Stimulated activated CD8-positive, alpha-beta memory T cell treated with anti-CD3 and anti-CD28 coated beads, Interleukin-4, amount 100 ng/mL, for 48 hours (primary cell): ENCODE data around the gene EID1.
"Not testable (repeated sequence)": the region's sequence is repeated elsewhere in the genome, so short reads cannot be mapped to it uniquely, and the experiment has no call there.

ENCODE experiments used
- DNase-seq: peaks from one replicate; pipeline ENCODE4 v3.0.0-alpha.2; 2020

Gene EID1

DNA sequence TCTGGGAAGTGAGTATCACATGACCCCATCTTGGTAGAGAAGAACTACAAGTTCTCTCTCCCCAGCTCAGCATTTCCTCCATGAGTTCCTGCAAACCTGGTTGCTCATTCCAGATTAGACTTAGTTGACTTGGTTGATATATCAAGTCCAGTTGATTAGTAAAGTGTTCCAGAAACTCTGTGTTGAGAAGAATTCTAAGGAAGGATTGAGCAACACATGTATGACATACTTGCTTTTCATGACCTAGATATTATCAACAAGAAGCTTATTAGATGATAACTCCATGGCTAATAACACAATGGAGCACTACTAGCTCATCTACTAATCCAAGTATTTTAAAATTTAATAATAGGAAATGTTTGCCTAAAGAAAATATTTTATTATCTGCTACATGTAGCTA lies 6.4 kb upstream of the EID1 start:
- DNase-seq: no peak

DNA sequence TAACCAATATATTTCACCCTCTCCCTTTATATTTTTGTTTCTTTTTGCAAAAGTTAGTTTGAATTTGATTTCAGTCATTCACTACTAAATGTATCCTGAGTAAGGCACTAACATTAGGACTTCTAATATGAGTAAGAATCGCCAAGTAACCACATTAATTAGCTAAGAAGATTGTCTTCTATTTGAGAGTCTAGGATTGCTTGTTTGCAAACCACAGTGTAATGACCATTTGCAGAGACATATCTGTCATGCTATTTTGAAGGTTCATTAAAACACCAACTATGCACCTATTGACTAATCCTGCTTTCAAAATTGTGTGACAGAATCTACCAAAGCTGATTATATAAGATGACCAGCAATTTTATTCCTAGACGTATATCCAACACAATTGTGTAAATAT lies 5.3 kb upstream of the EID1 start:
- DNase-seq: no peak

DNA sequence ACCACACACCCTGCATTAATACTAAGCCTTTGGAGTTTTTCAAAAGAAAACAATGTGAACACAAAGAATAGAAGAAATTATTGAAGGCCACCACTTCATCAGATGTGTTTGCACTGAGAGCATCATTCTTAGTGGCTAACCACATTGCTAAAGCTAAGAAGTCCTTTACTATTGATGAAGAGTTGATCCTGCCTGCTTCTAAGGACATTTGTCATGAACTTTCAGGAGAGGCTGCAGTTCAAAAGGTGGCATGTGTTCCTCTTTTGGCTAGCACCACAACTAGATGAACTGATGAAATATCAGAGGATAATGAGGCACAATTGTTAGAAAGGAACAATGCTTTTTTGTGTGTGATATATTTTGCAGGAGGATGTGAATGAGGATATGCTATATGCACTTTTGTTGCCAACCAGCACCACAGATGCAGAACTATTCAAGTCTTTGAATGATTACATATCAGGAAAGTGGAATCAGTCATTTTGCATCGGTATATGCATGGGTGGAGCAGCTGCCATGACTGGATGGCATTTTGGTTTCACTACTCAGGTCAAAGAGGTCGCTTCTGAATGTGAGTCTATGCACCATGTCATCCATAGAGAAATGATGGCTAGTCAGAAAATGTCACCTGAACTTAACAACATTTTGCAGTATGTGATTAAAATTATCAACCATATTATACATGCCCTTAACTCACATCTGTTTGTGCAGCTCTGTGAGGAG lies 2.5 kb upstream of the EID1 start:
- DNase-seq: no peak

GRCh38 chr15:48876057-48876456 lies 1.9 kb upstream of the EID1 start:
- no peak for DNase-seq

DNA sequence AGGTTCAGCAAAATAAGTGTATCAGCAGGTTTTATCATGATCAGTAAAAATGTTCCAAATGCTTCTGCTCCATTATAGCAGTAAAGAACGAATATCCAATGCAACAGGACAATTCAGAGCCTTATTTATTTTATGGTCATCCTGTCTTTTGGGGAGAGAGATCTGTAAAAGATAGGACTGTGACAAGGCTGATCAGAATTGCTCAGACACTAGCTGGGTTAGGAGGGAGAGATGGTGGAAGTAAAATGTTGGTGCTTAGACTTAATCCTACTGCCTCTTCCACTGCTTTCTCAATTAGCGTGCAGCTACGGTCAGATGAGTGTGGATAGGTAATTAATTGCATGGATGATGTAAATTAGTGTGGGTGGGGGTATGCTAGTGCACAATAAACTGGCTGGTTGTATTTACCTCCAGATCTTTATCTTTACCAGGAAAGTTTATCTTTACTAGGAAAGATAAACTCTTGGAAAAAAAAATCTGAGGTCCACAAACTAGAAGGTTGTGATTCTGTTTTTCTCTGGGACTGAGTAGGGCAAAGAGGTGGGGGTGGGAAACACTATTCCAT lies 2.2 kb downstream of the EID1 start:
- DNase-seq: no peak

GRCh38 chr15:48883699-48884098 lies 5.8 kb downstream of the EID1 start:
- no peak for DNase-seq

GRCh38 chr15:48887144-48887543 lies 9.2 kb downstream of the EID1 start:
- no peak for DNase-seq

DNA sequence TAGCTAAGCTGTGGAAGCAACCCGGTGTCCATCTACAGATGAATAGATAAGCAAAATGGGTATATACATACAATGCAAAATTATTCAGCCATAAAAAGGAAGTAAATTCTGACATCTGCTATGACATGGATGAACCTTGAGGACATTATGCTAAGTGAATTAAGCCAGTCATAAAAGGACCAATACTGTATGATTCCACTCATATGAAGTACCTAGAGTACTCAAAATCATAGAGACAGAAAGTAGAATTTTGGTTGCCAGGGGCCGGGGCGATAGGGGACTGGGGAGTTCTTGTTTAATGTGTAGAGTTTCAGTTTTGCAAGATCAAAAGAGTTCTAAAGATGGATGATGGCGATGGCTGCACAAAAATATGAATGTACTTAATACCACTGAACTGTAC lies 10.3 kb downstream of the EID1 start:
- peak; percentile 56 for DNase-seq

DNA sequence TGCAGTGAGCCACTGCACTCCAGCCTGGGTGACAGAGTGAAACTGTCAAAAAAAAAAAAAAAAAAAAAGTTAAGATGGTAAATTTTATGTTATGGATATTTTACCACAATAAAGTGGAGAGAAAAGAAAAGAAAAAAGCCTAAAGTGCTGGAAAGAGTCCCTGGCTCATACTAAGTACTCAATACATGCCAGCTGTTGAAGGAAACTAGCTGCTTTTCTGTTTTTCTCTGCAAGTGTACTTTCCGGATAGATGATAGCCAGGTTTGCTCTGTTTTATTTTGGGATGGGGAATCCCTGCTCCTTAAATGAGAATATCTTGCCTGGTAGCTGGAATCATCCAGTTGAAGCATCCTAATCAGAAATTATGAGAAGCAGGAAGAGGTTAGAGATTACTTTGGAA lies 10.9 kb downstream of the EID1 start:
- no peak for DNase-seq

- DNase-seq: no peak
These were observed 12.0 kb downstream of the EID1 start for GRCh38 chr15:48889925-48890324.

DNA sequence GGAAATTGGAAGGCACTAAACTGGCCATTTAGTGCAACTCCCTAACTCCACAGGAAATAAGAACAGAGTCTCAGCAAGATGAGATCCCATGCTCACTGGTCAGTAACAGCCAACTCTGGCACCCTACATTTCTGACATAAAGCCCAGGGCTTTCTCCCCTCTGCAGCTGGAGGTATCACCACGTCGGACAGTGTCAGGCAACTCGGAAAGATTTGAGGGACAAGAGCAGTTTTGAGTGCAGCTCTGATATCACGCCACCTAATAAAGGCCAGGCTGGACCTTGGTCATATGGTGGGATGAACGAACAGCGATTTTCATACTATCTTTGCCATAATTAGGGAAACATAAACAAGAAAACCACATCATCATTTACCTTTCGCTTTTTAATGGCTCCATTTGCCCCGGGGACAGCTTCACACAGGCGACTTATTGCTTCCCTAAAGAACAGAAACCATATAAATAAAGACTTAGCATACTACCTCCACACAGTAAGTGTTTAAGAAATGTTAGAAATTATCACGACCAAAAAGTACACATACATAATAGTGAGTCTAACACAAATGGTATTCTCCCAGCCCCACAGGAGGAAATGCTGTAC lies 12.5 kb downstream of the EID1 start:
- DNase-seq: no peak

DNA sequence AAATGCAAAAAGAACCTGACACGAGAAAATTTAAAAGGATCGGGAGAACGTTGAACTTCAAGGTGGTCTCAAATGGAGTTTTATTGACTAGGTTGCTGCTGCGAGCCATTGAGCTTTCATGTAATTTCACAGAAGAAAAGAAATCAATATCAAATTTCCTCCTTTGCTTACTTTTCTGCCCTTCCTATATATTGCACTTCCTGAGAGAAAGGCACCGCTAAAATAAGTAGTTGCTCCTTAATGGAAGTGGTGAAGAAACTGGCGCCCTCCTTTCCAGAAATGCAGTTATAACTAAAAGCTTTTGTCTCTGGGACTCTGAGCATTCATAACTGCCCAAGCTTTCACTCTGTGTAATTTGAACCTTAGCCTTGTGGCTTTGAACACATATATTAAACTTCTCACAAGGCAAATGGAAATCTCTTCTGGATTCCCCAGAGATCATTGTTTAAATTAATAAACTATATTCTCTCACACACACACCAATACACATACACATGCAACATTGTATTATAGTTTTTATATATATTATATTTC lies 13.4 kb downstream of the EID1 start:
- DNase-seq: no peak

DNA sequence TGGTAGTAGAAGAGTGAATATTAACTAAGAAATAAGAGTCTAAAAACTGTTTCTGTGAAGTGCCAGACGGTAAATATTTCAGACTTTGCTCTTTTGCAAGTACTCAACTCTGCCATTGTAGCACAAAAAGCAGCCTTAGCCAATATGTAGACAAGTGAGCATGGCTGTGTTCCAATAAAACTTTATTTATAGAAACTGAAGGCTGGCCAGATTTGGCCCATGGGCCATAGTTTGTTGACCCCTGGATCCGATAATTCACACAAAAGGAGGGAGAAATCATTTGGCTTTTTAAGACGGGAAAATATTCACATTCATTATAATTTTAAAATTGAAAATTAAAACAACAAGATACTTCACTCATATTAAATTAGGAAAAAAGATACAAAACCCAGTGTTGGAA lies 15.4 kb downstream of the EID1 start:
- no peak for DNase-seq

DNA sequence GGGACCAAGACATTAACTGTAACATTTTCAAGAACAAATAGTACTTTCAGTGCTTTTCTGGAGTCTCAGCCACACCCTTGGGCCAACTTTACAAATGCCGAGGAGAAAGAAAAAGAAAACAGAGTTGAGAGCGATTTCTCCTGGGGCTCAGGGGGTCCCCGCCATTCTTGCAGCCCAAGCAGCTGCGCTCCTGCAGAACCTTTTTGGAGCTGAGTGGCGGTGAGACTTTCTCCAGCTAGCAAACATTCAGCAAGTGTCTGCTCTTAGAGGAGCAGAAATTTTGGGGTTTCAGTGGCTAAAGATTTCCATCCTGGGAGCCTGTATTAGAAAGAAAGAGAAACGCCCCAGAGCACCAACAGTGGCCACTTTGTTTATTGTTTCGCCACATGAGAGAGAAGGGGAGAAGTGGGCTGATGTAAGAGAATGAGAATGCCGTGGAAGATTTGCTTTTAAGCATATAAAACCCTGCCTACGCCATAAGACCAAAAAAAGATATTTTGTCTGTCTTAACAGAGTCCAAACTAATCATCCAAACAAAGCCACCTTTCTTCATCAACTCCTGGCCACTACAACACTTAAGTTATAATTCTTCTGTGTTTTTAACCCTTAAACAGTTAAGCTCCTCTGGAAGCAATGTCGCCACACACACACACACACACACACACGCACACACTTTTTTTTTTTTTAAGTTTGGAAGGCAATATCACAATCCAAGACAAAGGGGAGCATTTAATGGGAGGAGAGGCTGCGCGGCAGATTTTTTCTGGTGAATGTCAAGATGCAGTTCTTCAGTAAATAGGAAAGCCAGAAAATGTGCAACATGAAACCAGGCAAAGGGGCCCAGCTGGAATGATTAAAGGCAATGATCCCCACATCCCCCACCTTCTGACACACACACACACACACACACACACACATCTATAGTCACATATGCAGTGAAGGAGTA lies 19.2 kb downstream of the EID1 start:
- no peak for DNase-seq

- no peak for DNase-seq
These were observed 20.1 kb downstream of the EID1 start for GRCh38 chr15:48898032-48898431.

DNA sequence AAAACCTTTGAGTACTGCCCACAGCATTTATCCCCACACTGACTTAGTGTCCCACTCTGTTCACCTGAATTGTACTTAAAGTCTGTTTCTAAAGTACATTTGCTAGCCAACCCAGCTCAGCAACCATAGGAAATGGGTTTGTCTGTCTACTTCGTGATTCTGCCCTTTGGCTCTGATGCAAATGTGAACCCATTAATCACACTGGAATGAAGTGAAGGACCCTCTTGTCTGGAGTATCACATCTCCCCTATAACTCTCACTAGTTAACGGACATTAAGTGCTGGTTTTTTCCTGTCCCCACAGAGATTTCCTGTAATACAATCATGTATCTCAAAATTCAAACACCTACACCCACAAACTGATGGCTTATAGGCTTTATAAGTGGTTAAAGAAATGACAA lies 20.5 kb downstream of the EID1 start:
- no peak for DNase-seq

DNA sequence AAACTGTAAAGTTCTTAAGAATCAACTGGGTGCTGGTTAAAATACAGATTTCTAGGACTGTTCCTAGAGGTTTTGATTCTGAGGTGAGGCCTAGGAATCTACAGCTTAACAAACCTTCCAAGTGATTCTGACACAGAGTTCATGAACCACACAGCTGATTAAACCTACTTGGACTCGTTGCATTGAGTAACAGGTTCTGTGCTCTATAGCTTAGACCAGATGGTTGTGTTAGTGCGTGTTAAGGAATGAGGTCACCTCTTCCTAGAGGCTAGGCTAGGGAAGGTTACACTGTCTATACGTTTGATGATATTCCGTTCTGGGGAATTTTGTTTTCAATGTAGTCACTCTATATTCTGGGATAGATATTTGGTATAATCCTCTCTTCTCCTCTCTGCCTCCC lies 21.9 kb downstream of the EID1 start:
- no peak for DNase-seq

DNA sequence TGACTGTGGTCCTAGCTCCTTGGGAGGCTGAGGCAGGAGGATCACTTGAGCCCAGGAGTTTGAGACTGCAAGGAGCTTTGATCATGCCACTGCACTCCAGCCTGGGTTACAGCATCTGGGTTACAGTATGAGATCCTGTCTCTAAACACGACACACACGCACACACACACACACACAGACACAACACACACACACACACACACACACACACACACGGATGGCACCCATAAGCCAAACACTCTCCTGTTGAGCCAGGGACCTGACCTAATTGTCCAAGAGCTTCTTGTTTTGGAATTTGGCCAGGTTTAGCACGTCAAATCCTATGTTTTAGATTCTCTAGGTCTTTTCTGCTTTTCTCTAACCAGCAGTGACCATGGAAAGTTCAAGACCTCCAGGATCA lies 26.8 kb downstream of the EID1 start:
- DNase-seq: no peak

DNA sequence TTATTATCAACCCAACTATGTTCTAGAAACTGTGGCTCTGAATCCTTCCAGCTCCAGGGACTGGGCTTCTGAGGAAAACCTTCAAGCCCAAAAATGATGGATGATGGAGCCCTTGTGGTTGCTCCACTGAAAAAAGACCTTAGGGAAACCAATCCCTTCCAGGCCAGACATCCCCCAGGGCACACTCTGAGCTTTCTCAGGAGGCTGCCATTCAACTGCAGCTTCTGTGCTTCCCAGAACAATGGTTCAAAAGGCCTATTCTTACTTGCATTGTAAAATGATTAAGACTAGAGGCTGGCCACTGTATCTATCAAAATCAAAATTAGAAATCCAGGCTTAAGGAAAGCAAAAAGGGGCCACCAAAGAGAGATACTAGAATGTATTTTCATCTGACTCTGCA lies 27.3 kb downstream of the EID1 start:
- DNase-seq: no peak

DNA sequence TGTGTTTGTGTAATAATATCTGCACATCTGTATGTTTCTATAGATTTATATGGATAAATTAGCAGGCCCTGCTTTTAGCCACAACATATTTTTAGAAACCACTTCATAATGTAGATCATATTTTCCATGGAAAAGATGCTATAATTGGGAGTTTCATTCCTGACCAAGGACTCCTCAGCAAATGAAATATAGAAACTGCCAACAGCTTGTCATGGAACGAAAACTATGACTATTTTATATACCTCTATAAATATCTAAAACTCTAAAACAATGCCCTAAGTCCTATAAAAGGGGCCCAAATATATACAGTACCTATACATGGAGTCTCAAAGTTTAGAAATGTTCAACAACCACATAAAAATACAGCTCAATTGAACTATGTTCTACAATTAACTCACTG lies 27.9 kb downstream of the EID1 start:
- DNase-seq: no peak

DNA sequence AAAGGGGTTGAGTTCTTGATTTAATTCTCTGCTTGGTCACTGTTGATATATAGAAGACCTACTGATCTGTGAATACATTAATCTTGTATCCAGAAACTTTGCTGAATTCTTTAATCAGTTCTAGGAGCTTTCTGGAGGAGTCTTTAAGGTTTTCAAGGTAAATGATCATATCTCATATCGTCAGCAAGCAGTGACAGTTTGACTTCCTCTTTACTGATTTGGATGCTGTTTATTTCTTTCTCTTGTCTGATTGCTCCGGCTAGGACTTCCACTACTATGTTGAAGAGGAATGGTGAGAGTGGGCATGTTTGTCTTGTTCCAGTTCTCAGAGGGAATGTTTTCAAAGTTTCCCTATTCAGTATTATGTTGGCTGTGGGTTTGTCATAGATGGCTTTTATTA lies 31.4 kb downstream of the EID1 start:
- not testable (repeated sequence) for DNase-seq

- not testable (repeated sequence) for DNase-seq
These were observed 32.6 kb downstream of the EID1 start for GRCh38 chr15:48910554-48910953.

GRCh38 chr15:48913141-48913540 lies 35.2 kb downstream of the EID1 start:
- no peak for DNase-seq
